Endodermal cell (in vitro differentiated cells): ENCODE results near the gene NRXN3. TPM values are rescaled to one million over a fixed set of nuclear protein-coding genes. Genes with fewer than 3 reads are reported as not detected.

Experiments used
- DNase-seq: peaks from one replicate; pipeline ENCODE4 v3.0.0-alpha.2; 2017
- H3K27ac ChIP-seq: 2 replicates; pipeline ENCODE4 v1.5.1; 2013; ENCODE audit warnings: mild to moderate bottlenecking, low read depth, low read length, moderate library complexity
- H3K27me3 ChIP-seq: 2 replicates; pipeline ENCODE4 v1.6.1; 2013; ENCODE audit warnings: mild to moderate bottlenecking, low read length, moderate library complexity; ENCODE audit not compliant: insufficient read depth, control insufficient read depth, poor library complexity, severe bottlenecking
- H3K36me3 ChIP-seq: 2 replicates; pipeline ENCODE4 v1.7.0; 2013; ENCODE audit warnings: mild to moderate bottlenecking, low read length, moderate library complexity; ENCODE audit not compliant: control insufficient read depth, insufficient read depth
- H3K4me1 ChIP-seq: one replicate; pipeline ENCODE4 v1.7.0; 2013; ENCODE audit warnings: low read length; ENCODE audit not compliant: control insufficient read depth, insufficient read depth
- H3K4me3 ChIP-seq: 2 replicates; pipeline ENCODE4 v1.5.1; 2013; ENCODE audit warnings: mild to moderate bottlenecking, low read length, moderate library complexity
- H3K9ac ChIP-seq: 2 replicates; pipeline ENCODE4 v1.6.1; 2013; ENCODE audit warnings: mild to moderate bottlenecking, low read length, moderate library complexity; ENCODE audit not compliant: poor library complexity, severe bottlenecking; ENCODE audit errors: extremely low read depth
- H3K9me3 ChIP-seq: 2 replicates; pipeline ENCODE4 v1.6.1; 2013; ENCODE audit warnings: mild to moderate bottlenecking, low read length, moderate library complexity; ENCODE audit not compliant: control insufficient read depth
- H3K27ac Mint-ChIP-seq: 2 replicates; pipeline ENCODE4 v1.8.0; 2020; ENCODE audit warnings: mixed read lengths
- H3K27me3 Mint-ChIP-seq: 2 replicates; pipeline ENCODE4 v1.8.0; 2021; ENCODE audit warnings: mild to moderate bottlenecking, mixed read lengths; ENCODE audit not compliant: insufficient read depth
- H3K36me3 Mint-ChIP-seq: 2 replicates; pipeline ENCODE4 v1.8.0; 2020; ENCODE audit warnings: low read depth, mixed read lengths
- H3K4me1 Mint-ChIP-seq: 2 replicates; pipeline ENCODE4 v1.8.0; 2020; ENCODE audit warnings: mixed read lengths
- H3K4me3 Mint-ChIP-seq: 2 replicates; pipeline ENCODE4 v1.8.0; 2020; ENCODE audit warnings: mild to moderate bottlenecking, moderate library complexity, mixed read lengths
- H3K9me3 Mint-ChIP-seq: 2 replicates; pipeline ENCODE4 v1.8.0; 2020; ENCODE audit warnings: mild to moderate bottlenecking, mixed read lengths
- WGBS, 2 experiments: methylation state at CpG; one replicate each; pipeline versions ENCODE4 v1.1.5 to v1.1.7; 2013; ENCODE audit warnings: missing lambda C conversion rate in 2 of 2, mixed read lengths in 1 of 2; ENCODE audit not compliant: insufficient coverage in 1 of 2, insufficient read length in 1 of 2; 5-methylcytosine and 5-hydroxymethylcytosine counted together
- total RNA-seq, 2 donors: library from RNA; stranded (reverse); fragmentation: NEBNext Ultra II Directional in 1 of 2; extraction: Animal tissue kit (Norgen Biotek cat#: 25700) in 1 of 2; gene quantifications; 2 replicates in 1 of 2; 3 replicates in 1 of 2; pipeline ENCODE4 v1.2.1, GENCODE V29; 2021
- TF ChIP-seq, protein P1 (sequence below): fragments of 200-600 bp; sonication (generic); conservative IDR thresholded peaks from 2 replicates; pipeline ENCODE4 v1.5.0; 2021; ENCODE audit warnings: antibody characterized with exemption, mild to moderate bottlenecking

NRXN3 gene
- total RNA-seq, 2 donors from 2014 or later = 20.9 to 21.4 TPM

DNA sequence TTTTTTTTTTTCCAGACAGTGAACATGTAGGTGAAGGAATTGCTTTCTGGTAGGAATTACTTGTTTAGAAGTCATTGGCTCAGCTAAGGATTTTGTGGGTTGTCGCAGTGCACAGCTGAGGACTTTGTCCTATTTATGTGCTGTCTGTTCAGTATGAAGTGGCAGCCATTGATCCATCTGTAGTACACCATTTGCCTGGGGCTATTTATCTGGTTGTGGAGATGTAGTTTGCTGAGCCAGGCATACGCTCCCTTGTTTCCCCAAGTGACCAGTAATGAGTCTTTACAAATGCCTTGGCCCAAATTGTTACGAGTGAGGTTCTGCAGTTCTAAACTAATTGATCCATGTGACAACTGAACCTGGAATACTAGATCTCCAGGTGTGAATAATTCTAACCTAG lies 140.1 kb downstream of the NRXN3 start:
- no peak overlapping the region for H3K9ac ChIP-seq
- TF ChIP-seq, protein P1, sequence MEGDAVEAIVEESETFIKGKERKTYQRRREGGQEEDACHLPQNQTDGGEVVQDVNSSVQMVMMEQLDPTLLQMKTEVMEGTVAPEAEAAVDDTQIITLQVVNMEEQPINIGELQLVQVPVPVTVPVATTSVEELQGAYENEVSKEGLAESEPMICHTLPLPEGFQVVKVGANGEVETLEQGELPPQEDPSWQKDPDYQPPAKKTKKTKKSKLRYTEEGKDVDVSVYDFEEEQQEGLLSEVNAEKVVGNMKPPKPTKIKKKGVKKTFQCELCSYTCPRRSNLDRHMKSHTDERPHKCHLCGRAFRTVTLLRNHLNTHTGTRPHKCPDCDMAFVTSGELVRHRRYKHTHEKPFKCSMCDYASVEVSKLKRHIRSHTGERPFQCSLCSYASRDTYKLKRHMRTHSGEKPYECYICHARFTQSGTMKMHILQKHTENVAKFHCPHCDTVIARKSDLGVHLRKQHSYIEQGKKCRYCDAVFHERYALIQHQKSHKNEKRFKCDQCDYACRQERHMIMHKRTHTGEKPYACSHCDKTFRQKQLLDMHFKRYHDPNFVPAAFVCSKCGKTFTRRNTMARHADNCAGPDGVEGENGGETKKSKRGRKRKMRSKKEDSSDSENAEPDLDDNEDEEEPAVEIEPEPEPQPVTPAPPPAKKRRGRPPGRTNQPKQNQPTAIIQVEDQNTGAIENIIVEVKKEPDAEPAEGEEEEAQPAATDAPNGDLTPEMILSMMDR = no peak
- Mint-ChIP-seq H3K4me3 (no peak overlapping the region), H3K27ac (no peak overlapping the region), H3K27me3 (no peaks in the 10 kb centered on the region), H3K36me3 (no peaks in the 10 kb centered on the region), H3K9me3 (no peaks in the 10 kb centered on the region), H3K4me1 (peaks cover 67% of the 10 kb centered on the region)
- H3K36me3 ChIP-seq = no peaks in the 10 kb centered on the region
- no peaks in the 10 kb centered on the region for H3K9me3 ChIP-seq
- peaks cover 19% of the 10 kb centered on the region for H3K4me1 ChIP-seq
- 95% methylated on average over 2 to 3 of the region's 3 CpGs for WGBS, 2 experiments
- H3K27ac ChIP-seq = no peak overlapping the region
- no peaks in the 10 kb centered on the region for H3K27me3 ChIP-seq
- H3K4me3 ChIP-seq = no peak overlapping the region
- no peak for DNase-seq

DNA sequence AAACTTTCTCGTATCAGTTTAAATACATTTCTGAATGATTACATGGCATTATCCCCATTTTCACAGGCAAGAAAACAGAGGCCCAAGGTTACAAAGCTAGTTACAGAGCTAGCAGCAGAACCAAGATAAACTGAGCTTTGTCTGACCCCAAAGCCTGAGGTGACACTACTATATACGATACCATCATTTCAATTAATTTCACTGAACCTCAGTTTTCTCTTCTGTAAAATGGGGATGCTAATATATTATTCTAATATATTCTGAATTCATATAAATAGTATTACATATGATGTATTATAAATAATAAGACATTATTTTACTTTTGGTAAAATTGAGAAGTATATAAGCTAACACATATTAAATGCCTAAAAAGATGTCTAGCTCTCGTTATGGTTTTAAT lies 143.3 kb downstream of the NRXN3 start:
- WGBS, 2 experiments = 82 to 100% methylated on average over 1 of the region's 3 CpGs
- no peaks in the 10 kb centered on the region for H3K9me3 Mint-ChIP-seq
- H3K4me1 Mint-ChIP-seq = peaks cover 79% of the 10 kb centered on the region
- peaks cover 11% of the 10 kb centered on the region for H3K4me1 ChIP-seq
- no peaks in the 10 kb centered on the region for H3K27me3 Mint-ChIP-seq
- no peak overlapping the region for H3K27ac ChIP-seq
- no peak overlapping the region for H3K4me3 Mint-ChIP-seq
- TF ChIP-seq, protein P1 = no peak
- H3K9ac ChIP-seq = no peak overlapping the region
- H3K36me3 Mint-ChIP-seq = no peaks in the 10 kb centered on the region
- no peak overlapping the region for H3K27ac Mint-ChIP-seq
- DNase-seq = no peak
- no peak overlapping the region for H3K4me3 ChIP-seq
- H3K36me3 ChIP-seq = no peaks in the 10 kb centered on the region
- no peaks in the 10 kb centered on the region for H3K9me3 ChIP-seq
- no peaks in the 10 kb centered on the region for H3K27me3 ChIP-seq

DNA sequence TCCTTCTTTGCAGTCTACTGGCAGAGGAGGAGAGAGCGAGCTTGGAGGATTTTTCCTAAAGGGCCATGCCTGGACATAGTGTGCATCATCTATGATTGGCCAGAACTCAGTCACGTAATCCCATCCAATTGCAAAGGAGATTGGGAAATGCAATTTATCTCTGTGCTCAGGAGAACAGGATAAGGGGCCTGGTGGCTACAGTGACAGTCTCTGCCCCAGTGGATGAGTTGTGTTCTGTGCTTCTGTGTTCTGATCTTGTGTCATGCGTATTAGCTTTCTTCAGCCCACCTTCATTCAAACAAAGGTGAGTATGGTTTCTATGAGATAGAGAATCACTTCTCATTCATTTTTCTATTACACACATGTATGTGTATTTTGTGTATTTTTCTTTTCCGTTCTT lies 144.3 kb downstream of the NRXN3 start:
- H3K27me3 Mint-ChIP-seq = no peaks in the 10 kb centered on the region
- H3K9me3 ChIP-seq = no peaks in the 10 kb centered on the region
- no peaks in the 10 kb centered on the region for H3K9me3 Mint-ChIP-seq
- no peak overlapping the region for H3K27ac Mint-ChIP-seq
- no peaks in the 10 kb centered on the region for H3K36me3 ChIP-seq
- H3K4me3 ChIP-seq = no peak overlapping the region
- no peak overlapping the region for H3K9ac ChIP-seq
- TF ChIP-seq, protein P1 = no peak
- DNase-seq = no peak
- no peak overlapping the region for H3K27ac ChIP-seq
- H3K36me3 Mint-ChIP-seq = no peaks in the 10 kb centered on the region
- H3K4me3 Mint-ChIP-seq = no peak overlapping the region
- 91% methylated on average over 2 of the region's 4 CpGs; no CpG with 5 or more reads in 1 of the 2 experiments for WGBS, 2 experiments
- H3K27me3 ChIP-seq = no peaks in the 10 kb centered on the region
- peaks cover 82% of the 10 kb centered on the region for H3K4me1 Mint-ChIP-seq
- H3K4me1 ChIP-seq = peaks cover 17% of the 10 kb centered on the region
